ENCODE data around the gene ST6GALNAC4. TPM values are rescaled to one million over a fixed set of nuclear protein-coding genes. Genes with fewer than 3 reads are reported as not detected.
A peak's percentile ranks its signal among the peaks of the same experiment; 100 is the strongest.
"Not testable (repeated sequence)": the region's sequence is repeated elsewhere in the genome, so short reads cannot be mapped to it uniquely, and the experiment has no call there.

ST6GALNAC4 gene
- total RNA-seq, 1 donor from 2014 or later: 25.6 TPM

DNA sequence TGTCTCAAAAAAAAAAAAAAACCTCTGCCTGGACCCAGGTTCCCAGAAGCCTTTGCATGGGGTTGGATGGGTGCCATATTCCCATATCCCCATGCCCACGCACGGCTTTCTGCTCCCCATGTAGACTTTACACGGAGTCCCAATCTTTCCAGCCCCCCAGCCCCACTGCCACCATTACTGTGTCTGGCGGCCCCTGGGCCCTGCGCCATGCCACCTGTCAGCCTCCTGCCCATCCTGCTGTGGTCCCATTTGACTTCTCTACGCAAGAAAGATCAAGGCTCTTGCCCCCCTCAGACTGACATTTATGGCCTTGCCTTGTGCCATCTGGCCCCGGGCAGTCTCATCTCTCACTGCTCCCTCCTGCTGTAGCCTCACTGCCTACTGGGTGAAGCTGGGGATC lies 32.9 kb downstream of the ST6GALNAC4 start:
- intact Hi-C loops (cut with micrococcal nuclease): no loop called here
- H3K27ac Mint-ChIP-seq: no peak overlapping the region
- no peaks in the 10 kb centered on the region for H3K4me1 Mint-ChIP-seq (ENCODE audit: low read depth)

DNA sequence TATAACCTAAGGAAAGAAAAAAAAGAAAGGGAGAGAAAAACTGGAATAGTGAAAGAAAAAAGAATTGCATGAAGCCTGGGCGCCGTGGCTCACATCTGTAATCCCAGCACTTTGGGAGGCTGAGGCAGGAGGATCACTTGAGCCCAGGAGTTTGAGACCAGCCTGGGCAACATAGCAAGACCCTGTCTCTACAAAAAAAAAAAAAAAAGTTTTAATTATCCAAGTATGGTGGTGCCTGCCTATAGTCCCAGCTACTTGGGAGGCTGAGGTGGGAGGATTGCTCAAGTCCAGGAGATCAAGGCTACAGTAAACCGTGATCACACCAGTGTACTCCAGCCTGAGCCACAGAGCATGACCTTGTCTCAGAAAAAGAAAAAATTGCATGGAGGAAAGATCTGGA lies 35.1 kb downstream of the ST6GALNAC4 start:
- H3K27me3 Mint-ChIP-seq (ENCODE audit: low read depth); H3K9me3 Mint-ChIP-seq; H3K4me1 Mint-ChIP-seq (ENCODE audit: low read depth); intact Hi-C loops (cut with micrococcal nuclease); H3K27ac Mint-ChIP-seq; DNase-seq (ENCODE audit: low spot score); H3K4me3 Mint-ChIP-seq (ENCODE audit: low read depth): not testable (repeated sequence)
- peaks cover 27% of the 10 kb centered on the region for H3K36me3 Mint-ChIP-seq (ENCODE audit: low read depth)

More for the DNA sequence above, 32.9 kb downstream of the ST6GALNAC4 start:
- Mint-ChIP-seq H3K27me3 (ENCODE audit: low read depth) (no peaks in the 10 kb centered on the region), H3K4me3 (ENCODE audit: low read depth) (no peak overlapping the region), H3K9me3 (no peaks in the 10 kb centered on the region), H3K36me3 (ENCODE audit: low read depth) (peaks cover 39% of the 10 kb centered on the region)
- DNase-seq (ENCODE audit: low spot score): no peak

DNA sequence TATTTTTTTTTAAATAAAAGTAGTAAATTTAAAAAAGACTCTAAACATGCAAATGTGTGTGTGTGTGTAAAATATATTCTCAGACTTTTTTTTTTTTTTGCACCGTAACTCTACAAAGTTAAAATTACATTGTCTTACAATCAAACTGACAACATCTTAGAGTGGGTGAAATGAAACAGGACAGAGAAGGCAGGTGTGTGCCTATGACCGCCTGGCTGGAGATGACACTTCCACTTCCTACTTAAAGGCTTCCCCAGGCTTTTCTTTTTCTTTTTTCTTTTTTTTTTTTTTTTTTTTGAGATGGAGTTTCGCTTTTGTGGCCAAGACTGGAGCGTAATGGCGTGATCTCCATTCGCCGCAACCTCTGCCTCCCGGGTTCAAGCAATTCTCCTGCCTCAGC lies 36.7 kb downstream of the ST6GALNAC4 start:
- no peak overlapping the region for H3K27ac Mint-ChIP-seq
- H3K4me3 Mint-ChIP-seq (ENCODE audit: low read depth): no peak overlapping the region
- no peaks in the 10 kb centered on the region for H3K9me3 Mint-ChIP-seq
- H3K36me3 Mint-ChIP-seq (ENCODE audit: low read depth): peaks cover 20% of the 10 kb centered on the region
- DNase-seq (ENCODE audit: low spot score): no peak
- intact Hi-C loops (cut with micrococcal nuclease): no loop called here
- H3K27me3 Mint-ChIP-seq (ENCODE audit: low read depth): peaks cover 2% of the 10 kb centered on the region
- no peaks in the 10 kb centered on the region for H3K4me1 Mint-ChIP-seq (ENCODE audit: low read depth)

DNA sequence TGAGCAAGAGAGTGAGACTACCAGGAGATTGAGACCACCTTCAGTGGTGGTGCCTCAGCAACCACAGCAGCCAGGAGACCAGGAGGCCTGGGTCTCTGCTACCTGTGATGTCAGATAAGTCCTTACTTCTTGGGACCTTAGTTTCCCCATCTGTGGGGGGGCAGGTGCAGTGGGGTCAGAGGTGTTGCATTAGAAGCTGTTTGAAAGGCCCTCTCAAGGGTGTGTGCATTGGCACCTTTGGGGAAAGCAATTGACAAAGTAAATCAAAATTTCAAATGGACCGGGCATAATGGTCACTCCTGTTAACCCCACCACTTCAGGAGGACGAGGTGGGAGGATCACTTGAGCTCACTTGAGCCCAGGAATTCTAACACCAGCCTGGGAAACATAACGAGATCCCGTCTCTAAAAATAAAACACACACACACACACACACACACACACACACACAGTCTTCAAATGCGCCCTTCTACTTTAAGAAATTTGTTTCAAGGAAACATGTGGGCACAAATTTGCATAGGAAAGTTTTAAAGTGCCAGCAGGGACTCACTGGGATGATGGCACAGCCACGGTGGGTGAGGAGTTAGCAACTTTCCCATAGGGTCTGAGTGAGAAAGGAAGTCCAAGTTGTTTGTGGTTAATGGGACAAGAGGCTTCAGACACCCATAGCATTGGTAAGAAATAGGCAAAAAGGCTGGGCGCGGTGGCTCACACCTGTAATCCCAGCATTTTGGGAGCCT lies 38.0 kb downstream of the ST6GALNAC4 start:
- Mint-ChIP-seq H3K4me1 (ENCODE audit: low read depth) (no peaks in the 10 kb centered on the region), H3K27ac (no peak overlapping the region), H3K36me3 (ENCODE audit: low read depth) (peaks cover 9% of the 10 kb centered on the region), H3K27me3 (ENCODE audit: low read depth) (peaks cover 2% of the 10 kb centered on the region), H3K9me3 (no peaks in the 10 kb centered on the region), H3K4me3 (ENCODE audit: low read depth) (no peak overlapping the region)
- intact Hi-C loops (cut with micrococcal nuclease): no loop called here
- DNase-seq (ENCODE audit: low spot score): no peak

DNA sequence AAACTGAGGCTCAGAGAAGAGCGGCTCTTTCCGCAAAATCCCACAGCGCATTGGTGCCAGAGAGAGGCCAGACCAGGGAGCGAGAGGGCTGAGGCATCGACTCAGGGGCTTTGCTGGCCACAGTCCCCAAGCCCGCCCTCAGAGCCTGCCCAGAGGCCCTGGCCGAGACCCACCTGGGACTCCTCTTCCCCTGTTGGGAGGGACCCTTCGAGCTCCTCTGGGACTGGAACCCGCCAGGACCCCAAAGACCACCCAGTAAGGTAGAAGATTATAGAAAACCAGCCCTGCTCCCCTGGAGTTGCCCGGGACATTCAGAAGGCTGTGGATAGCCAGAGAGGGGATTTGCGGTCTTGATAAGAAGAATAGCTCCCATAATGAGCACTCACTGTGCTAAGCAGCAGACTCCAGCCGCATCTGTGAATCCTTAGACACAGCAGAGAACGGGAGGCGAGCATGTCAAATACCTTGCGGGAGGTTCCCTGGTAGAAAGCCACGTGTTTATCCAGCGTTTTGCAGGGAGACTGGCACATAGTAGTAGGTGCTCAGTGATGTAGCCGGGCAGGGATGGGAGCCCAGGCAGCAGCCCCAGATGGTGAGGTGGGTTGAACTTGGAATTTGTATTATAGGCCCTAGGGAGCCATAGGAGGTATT lies 38.7 kb downstream of the ST6GALNAC4 start:
- H3K9me3 Mint-ChIP-seq: no peaks in the 10 kb centered on the region
- intact Hi-C loops (cut with micrococcal nuclease): no loop called here
- no peaks in the 10 kb centered on the region for H3K4me1 Mint-ChIP-seq (ENCODE audit: low read depth)
- peaks cover 9% of the 10 kb centered on the region for H3K36me3 Mint-ChIP-seq (ENCODE audit: low read depth)
- DNase-seq (ENCODE audit: low spot score): no peak
- H3K4me3 Mint-ChIP-seq (ENCODE audit: low read depth): peak overlapping the region; percentile 17
- H3K27ac Mint-ChIP-seq: no peak overlapping the region
- peaks cover 2% of the 10 kb centered on the region for H3K27me3 Mint-ChIP-seq (ENCODE audit: low read depth)

DNA sequence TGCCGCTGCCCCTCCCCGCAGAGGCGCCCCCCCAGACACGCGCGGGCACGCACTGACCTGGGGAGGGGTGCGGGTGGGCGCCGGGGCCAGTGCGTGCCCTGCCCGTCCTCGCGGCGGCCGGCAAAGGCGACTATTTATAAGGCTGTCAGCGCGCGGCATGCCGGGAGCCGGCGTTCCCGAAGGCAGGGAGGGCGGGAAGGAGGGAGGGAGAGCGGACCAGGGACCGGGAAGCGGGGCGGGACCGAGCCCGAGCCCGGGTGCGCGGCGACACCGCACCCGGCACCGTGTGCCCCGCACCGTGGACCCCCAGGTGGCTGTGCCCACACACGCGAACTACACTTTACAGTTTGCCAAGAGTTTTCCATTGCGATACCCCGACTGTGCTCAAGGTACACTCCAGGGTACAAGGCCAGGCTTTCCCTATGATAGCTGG lies 39.3 kb downstream of the ST6GALNAC4 start, which contains the start of gene AK1:
Gene AK1 (minus strand): TSS at position 110 of the 433 bp plus-strand sequence. CDS start 3,058 bp downstream, outside the sequence.
- no peak for DNase-seq (ENCODE audit: low spot score)
- peaks cover 4% of the 10 kb centered on the region for H3K36me3 Mint-ChIP-seq (ENCODE audit: low read depth)
- intact Hi-C loops (cut with micrococcal nuclease): no loop called here
- no peak within 1 kb of the TSS for H3K27ac Mint-ChIP-seq
- H3K9me3 Mint-ChIP-seq: no peaks in the 10 kb centered on the region
- H3K4me1 Mint-ChIP-seq (ENCODE audit: low read depth): no peaks in the 10 kb centered on the region
- H3K4me3 Mint-ChIP-seq (ENCODE audit: low read depth): peak within 1 kb of the TSS; percentile 26
- H3K27me3 Mint-ChIP-seq (ENCODE audit: low read depth): peaks cover 2% of the 10 kb centered on the region

DNA sequence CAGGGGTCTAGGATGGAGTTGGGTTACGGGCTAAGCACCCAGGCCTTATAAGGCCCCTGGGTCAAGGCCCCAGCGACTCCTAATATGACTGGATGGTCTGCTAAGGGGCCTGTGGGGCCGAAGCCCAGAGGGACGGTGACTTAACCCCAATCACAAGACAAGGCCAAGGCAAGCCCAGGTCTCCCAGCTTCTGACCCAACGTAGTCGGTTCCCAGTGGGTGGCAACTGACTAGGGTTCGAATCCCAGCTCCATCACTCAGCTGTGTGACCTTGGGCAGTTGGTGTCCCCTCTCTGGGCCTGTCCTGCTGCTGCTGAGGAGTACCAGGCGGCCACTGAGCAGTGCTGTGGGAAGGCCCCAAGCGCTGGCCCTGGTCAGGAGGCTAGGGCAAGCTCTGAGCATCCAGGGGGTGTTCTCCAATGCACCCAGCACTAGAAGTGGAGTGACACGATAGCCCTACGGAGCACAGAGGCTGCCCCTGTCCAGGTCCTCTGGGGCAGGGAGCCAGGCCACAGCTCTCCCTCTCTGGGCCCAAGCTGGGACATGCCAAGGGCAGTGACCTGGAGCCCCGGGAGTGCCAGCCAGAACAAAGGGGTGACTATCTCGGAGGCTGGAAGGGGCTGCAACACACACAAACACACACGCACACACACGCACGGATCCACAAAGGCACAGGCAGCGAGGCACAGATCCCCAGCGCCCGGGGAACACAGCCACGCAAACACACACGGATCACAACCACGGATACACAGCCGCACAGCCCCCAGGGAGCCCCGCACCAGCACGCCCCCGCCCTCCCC lies 39.9 kb downstream of the ST6GALNAC4 start:
- H3K4me3 Mint-ChIP-seq (ENCODE audit: low read depth): peak overlapping the region; percentile 26
- no peak for DNase-seq (ENCODE audit: low spot score)
- no peaks in the 10 kb centered on the region for H3K4me1 Mint-ChIP-seq (ENCODE audit: low read depth)
- no peak overlapping the region for H3K27ac Mint-ChIP-seq
- peaks cover 2% of the 10 kb centered on the region for H3K27me3 Mint-ChIP-seq (ENCODE audit: low read depth)
- intact Hi-C loops (cut with micrococcal nuclease): no loop called here
- H3K36me3 Mint-ChIP-seq (ENCODE audit: low read depth): peaks cover 3% of the 10 kb centered on the region
- H3K9me3 Mint-ChIP-seq: no peaks in the 10 kb centered on the region

DNA sequence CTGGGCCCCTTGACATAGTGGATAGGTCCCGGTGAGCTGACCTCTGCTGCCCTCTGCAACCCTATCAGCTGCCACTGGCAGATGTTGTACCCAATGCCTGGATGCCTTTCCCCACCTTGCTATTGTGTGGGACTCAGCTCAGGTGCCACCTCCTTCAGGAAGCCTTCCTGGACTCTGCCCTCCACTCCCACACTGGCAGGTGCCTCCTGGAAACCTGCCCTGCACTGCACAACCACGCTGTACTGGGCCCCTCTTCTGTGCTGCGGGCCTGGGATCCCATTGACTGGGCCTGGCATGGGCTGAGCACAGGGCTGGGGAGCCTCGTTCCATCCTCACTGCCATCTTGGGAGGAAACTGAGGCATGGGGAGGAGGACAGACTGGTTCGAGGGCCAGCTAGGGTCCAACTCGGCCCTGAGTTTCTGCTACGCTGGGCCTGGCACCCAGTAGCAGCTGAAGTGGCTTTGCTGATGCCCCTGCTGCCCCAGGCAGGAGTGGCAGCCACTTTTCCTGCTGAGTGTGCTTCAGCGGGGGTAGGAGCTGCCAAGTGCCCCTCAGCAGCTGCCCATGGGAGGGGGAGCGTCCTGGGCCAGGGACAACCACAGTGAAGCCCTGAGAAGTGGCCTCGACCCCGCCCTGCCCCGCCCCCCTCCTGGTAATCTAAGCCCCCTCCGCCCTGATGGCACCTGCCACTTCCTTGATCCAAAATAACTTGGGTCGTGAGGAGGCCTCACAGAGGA lies 40.6 kb downstream of the ST6GALNAC4 start:
- peaks cover 2% of the 10 kb centered on the region for H3K36me3 Mint-ChIP-seq (ENCODE audit: low read depth)
- H3K4me3 Mint-ChIP-seq (ENCODE audit: low read depth): no peak overlapping the region
- DNase-seq (ENCODE audit: low spot score): no peak
- peaks cover 2% of the 10 kb centered on the region for H3K27me3 Mint-ChIP-seq (ENCODE audit: low read depth)
- no peaks in the 10 kb centered on the region for H3K9me3 Mint-ChIP-seq
- no peak overlapping the region for H3K27ac Mint-ChIP-seq
- intact Hi-C loops (cut with micrococcal nuclease): no loop called here
- H3K4me1 Mint-ChIP-seq (ENCODE audit: low read depth): no peaks in the 10 kb centered on the region

DNA sequence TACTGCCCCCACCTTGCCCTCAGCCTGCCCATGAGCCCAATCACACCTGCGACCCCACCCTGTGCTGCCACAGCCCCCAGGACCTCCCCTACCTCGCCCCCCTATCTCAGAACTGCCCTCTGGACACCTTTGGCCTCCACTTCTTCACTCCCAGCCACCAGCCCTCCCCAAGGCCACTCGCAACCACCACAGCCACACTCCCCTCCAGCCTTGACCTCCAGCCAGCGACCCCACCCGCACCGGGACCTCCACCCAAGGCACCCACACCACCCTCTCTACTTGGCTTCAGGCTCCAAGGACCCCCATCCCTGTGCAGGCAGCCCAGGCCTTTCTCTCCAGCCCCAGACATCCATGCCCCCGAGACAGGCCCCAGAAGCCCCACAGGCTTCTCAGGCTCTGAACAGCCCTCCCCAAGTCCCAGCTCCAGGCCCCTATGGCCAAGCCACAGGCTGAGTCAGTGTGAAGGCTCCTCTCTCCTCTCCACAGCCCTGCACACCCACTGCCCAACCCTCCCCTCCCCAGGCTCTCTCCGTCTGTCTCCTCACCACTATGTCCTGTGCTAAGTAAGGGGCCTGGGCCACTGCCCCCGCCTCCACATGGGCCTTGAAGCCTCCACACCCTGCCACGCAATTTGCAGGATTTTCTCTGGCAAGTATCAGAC lies 41.4 kb downstream of the ST6GALNAC4 start:
- Mint-ChIP-seq H3K9me3 (no peaks in the 10 kb centered on the region), H3K4me3 (ENCODE audit: low read depth) (no peak overlapping the region), H3K36me3 (ENCODE audit: low read depth) (no peaks in the 10 kb centered on the region), H3K4me1 (ENCODE audit: low read depth) (no peaks in the 10 kb centered on the region), H3K27me3 (ENCODE audit: low read depth) (peaks cover 2% of the 10 kb centered on the region), H3K27ac (no peak overlapping the region)
- no peak for DNase-seq (ENCODE audit: low spot score)
- intact Hi-C loops (cut with micrococcal nuclease): no loop called here

DNA sequence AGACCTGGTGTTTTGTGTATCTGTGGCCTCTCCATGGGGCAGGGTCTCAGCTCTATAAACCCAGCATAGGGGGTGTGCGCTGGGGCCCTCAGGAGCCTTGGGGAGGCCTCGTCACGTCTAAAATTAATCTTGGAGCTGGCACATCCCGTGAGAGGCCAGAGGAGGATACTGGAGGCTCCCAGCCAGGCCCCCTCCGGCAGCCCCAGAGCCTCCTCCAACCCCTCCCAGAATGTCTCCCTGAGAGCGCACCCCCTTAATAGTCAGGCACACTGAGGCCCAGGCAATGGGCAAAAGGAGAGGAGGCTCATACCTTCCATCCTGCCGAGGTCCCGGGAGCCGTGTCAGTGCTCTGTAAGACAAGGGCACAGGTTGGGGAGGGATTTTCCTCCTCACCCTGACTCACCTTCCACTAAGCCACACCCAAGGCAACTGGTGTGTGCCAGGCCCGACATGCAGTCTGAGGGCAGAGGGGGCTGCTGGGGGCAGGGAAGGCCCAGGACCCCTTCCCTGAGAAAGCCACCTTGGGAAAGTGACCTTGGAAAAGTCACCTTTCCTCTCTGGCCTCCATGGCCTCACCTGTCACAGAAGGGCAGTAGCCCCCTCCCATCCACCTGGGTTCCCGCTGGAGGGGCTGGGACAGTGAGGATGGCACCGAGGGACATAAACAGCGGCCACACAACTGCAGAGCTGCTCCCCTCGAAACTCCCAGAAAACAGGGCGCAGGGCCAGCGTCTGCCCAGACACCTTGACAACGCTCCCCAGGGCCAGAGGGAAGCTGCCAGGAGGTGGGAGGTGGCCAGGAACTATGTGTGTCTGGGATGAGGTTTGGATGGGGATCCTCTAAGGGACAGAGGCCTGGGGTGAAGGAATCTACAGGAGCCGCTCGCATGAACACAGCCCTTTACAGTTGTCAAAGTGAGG lies 42.3 kb downstream of the ST6GALNAC4 start:
- Mint-ChIP-seq H3K27me3 (ENCODE audit: low read depth) (peaks cover 2% of the 10 kb centered on the region), H3K27ac (no peak overlapping the region), H3K9me3 (no peaks in the 10 kb centered on the region), H3K4me1 (ENCODE audit: low read depth) (no peaks in the 10 kb centered on the region), H3K36me3 (ENCODE audit: low read depth) (no peaks in the 10 kb centered on the region), H3K4me3 (ENCODE audit: low read depth) (no peak overlapping the region)
- DNase-seq (ENCODE audit: low spot score): no peak
- intact Hi-C loops (cut with micrococcal nuclease): no loop called here

DNA sequence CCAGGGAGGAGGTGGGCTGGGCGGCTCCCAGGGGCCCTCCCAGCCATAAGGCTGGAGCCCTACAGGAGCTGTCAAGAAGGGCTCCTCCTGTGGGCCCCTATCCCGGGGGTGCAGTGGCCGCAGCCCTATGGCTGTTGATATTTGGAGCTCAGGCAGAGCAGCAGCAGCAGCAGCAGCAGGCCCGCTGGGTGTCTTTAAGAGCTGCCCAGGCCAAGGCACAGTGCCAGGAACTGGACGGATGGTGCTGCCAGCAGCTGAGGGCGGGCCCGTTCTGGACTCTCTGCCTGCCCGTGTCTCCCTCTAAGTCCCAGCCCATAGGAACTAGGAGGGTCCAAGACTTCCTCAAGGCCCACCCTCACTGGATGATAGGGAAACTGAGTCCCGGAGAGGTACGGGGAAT lies 43.0 kb downstream of the ST6GALNAC4 start:
- no peak for DNase-seq (ENCODE audit: low spot score)
- H3K36me3 Mint-ChIP-seq (ENCODE audit: low read depth): no peaks in the 10 kb centered on the region
- H3K4me1 Mint-ChIP-seq (ENCODE audit: low read depth): no peaks in the 10 kb centered on the region
- H3K27me3 Mint-ChIP-seq (ENCODE audit: low read depth): peaks cover 2% of the 10 kb centered on the region
- intact Hi-C loops (cut with micrococcal nuclease): no loop called here
- H3K27ac Mint-ChIP-seq: no peak overlapping the region
- H3K9me3 Mint-ChIP-seq: no peaks in the 10 kb centered on the region
- no peak overlapping the region for H3K4me3 Mint-ChIP-seq (ENCODE audit: low read depth)
